GM18520 (cell line): ENCODE results near the gene CNGA3.
"Not testable (repeated sequence)": the region's sequence is repeated elsewhere in the genome, so short reads cannot be mapped to it uniquely, and the experiment has no call there.

Experiments used
- ATAC-seq: cut with Tn5 transposase; IDR thresholded peaks from one replicate; pipeline ENCODE4 v1.9.1; 2021; ENCODE audit not compliant: unreplicated experiment

Gene CNGA3

DNA sequence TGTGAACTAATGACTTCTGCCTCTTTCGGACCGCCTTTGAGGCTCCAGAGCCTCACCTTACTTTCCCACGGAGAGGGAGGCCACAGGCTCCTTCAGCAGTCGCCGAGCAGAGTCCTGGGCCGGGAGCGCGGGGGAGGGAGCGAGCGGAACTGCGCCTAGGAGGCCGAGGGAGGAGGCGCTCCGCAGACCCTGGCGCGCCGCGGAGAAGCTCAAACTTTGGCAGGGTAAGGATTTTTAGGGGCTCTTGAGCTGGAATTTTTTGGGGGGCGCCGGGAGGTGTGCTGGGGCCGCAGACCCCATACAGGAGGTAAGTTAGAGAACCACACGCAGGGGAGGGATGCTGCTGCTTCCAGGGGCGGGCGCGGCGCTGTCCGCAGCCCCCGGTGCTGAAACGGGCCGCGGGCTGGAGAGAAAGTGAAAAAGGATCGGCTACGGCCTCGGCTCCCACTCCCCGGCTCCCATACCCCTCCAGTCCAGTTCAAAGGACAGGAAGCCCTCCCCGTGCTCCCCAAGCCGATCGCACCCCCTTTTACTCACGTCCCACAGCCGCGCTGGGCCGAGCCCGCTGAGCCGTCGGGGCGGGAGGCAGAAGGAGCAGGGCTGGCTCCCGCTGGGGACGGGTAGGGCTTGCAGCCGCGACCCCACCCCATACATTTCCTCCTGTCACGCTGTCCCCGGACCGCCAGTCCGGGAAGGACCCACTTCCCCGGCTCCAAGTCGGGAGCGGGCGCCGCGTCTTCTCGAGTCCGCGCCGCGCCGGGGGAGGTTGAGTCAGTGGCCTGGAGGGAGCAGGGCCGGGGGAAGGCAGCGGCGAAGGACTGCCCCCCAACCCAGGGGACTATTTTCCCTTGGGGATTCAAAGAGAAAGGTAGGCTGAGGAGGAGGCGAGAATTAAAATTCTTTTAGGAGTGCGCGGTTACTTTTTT, at the start of gene CNGA3:
TSS of gene CNGA3 (plus strand) at position 146 of the 926 bp plus-strand sequence. CDS start 23,520 bp downstream, outside the sequence.
- ATAC-seq, result no peak

DNA sequence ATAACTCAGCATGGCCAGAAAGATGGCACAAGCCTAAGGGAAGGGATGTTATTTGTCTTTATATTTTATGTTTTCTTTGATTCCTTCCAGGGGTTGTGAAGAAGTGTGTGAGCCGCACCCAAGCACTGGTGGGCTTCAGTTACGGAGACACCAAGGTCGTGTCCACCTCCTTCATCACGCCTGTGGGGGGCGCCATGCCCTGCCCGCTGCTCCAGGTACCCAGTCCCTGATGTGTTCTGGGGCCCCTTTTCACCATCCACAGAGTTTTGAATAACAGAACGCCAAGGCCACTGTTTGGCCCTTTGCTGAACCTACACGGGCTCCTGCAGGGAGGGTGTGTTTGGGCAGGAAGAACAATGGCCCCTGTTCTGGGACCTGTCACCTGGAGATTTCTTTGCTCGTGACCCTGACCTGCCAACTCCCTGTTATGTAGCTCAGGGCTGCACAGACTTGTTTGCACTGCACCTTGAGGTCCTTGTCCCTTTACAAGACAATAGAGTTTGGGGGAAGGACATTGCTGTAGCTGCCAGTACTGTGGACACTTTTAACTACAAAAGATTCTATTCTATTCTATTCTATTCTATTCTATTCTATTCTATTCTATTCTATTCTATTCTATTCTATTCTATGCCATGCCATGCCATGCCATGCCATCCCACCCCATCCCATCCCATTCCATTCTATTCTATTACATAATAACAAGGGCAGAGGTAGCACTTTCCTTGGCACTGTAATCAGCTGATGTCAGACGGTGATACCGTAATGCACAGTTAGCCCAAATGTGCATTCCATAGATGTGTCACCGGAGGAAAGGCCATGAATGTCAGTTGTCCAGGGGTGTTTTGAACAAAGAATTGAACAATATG, 48.2 kb upstream of the CNGA3 start:
- ATAC-seq, result no peak

DNA sequence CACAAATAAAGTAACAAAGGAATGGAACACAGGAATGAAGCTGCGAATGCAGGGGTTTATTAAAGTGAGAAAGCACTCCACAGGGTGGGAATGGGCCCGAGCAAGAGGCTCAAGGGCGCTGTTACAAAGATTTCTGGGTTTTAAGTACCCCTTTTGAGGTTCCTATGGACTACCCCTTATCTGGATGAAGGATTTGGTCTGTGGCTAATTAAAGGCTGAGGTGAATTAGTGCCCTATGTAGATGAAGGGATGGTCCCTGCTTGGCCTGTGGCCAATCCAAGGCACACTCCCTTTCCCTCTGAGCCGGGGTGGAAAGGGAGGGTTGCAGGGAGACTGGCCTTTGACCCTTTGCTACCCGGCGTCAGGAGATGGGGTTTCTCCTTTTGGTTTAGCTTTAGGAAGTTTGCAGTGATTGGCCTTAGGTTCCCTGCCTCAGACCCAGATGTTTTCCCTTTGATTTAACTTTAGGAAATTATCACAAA, 47.5 kb upstream of the CNGA3 start:
- ATAC-seq, result no peak

GRCh38 chr2:98299211-98299905, 46.9 kb upstream of the CNGA3 start:
- no peak for ATAC-seq

DNA sequence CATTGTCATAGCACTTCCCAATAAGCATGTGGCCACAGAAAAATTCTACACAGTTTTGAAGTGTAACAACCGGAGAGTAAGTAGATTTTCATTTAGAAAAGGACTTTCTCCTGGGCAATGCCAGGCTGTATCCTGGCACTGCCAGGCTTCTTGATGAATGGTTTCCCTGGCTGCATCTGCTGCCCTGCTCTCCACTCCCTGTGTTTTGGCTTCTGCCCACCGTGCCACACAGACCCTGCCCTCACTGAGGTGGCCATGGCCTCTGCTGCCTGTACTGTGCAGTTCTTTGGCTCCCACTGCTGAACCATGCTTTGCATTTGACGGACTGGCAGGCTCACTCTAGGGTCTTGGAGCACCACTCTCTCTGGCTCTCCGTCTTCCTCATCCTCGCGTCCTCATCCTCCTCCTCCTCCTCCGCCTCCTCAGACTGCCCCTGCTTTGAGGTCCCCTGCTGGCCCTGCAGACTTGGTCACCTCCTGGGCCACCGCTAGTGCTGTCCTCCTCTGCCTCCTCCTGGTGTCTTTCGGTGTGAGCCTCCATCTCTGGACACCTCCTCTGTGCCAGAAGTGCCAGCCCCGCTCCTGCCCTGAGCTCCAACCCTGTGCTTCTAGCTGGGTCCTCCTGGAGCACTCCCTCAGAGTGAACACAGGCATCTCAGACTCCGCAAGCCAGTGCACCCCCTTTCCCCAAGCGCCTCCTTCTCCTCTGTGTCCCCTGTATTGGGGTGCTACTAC, 45.9 kb upstream of the CNGA3 start:
- ATAC-seq, result no peak

GRCh38 chr2:98301469-98301868, 44.8 kb upstream of the CNGA3 start:
- no peak for ATAC-seq

GRCh38 chr2:98307131-98307696, 39.0 kb upstream of the CNGA3 start:
- ATAC-seq, result not testable (repeated sequence)

DNA sequence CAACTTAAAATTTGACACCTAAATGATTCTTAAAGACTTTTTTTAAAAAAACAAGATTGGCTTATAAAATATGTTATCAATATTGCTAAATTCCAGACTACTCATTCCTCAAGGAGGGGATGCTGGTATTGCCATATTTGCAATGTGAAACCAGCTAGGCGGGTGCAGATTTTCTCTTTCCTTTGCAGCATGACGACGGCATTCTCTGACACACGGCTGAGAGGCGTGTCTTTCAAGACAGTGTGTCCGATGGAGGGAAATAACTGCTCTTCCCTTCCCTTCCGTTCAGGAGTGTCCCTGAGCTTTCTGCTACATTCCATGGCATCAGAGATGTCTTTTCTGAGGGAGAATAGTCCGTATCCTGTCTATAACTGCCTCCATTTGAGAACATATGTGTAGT, 38.2 kb upstream of the CNGA3 start:
- no peak for ATAC-seq

GRCh38 chr2:98308532-98308931, 37.7 kb upstream of the CNGA3 start:
- ATAC-seq, result no peak

- no peak for ATAC-seq
Observed at GRCh38 chr2:98309580-98309979, 36.7 kb upstream of the CNGA3 start.

GRCh38 chr2:98310010-98310409, 36.2 kb upstream of the CNGA3 start:
- ATAC-seq, result no peak

DNA sequence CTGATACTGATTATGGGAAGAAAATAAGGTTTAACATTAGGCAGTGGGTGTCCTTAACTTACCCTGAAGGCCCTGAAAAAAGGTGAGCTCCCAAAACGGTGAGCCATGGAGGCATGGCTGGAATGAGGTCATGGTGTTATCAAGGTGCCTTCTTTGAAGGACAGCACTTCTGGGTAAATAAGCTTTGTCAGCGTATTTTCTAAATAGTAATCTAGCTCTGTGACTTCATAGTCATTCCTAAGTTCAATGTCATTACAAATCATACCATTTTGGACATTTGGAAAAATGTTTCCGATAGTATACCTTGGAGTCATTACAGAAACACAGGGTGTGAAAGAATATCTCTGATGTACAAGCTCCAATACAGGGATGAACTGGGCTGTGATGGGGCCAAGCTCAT, 35.2 kb upstream of the CNGA3 start:
- ATAC-seq, result no peak

GRCh38 chr2:98311771-98312545, 34.3 kb upstream of the CNGA3 start:
- no peak for ATAC-seq

DNA sequence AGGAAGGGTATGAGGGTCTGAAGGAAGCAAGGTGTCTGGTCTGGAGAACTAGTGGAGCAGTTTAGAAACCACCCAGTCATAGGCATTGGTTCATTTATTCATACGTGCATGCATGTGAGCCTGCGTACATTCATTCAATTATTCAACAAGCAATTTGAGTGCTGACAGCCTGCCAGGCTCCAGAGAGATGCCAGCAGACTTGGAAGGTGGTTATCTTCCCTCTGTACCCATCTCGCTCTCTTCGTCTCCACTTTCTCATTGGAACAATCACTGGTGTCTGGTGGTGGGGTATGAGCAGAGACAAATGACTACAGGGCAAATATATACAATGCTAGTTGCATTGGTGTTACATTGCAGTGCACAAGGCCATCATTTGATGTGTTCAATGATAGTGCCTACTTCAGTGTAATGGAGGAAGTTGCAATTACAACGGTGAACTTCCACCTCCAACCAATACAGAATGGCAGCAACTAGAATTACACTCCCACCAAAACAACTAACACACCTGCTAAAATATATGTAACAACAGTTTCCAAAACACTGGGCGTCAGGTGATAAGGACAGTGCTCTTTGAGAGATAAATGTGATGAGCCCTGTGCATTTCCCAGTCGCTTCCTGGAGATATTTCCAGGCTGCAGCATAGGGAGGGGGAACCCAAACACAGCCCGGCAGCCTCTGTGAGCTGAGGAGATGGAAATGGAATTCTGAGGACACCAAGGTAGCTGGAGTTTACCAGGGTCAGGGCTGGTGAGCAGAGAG, 32.6 kb upstream of the CNGA3 start:
- no peak for ATAC-seq

DNA sequence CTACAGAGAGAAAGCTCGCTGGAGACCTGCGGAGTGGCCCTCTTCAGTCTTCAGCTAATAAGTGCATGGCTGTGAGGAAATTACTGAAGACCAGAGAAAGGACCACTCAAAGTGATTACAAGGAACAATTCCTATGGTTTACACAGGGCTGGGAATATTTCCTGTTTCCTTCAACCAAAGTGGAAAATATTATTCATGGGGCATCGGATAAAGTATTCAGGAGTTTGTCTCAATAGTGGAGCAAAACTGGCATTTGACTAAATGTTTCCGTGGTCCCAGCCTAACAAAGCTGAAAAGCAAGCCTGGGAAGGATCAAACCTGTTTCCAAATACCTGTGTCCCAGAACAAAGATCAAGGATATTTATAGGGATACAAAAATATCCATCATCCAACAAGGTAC, 32.0 kb upstream of the CNGA3 start:
- no peak for ATAC-seq

GRCh38 chr2:98315957-98316356, 30.3 kb upstream of the CNGA3 start:
- ATAC-seq, result no peak

- no peak for ATAC-seq
Observed at GRCh38 chr2:98317214-98317613, 29.0 kb upstream of the CNGA3 start.

GRCh38 chr2:98320171-98320570, 26.1 kb upstream of the CNGA3 start:
- ATAC-seq, result not testable (repeated sequence)

DNA sequence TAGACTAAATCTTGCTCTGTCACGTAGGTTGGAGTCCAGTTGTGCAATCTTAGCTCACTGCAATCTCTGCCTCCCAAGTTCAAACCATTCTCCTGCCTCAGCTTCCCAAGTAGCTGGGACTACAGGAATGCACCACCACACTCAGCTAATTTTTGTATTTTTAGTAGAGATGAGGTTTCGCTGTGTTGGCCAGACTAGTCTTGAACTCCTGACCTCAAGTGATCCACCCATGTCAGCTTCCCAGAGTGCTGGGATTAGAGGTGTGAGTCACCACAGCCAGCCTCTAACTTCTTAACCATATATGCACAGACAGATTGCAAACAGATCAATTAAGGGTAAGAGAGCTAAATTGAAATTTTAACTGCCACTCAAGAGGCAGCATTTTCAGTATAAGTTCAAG, 22.1 kb upstream of the CNGA3 start:
- ATAC-seq, result no peak
